NT2/D1 (cell line): ENCODE data around the gene PBXIP1.

Experiments
- DNase-seq: peaks from one replicate; pipeline ENCODE4 v3.0.0-alpha.2; 2011; ENCODE audit warnings: low read depth, low spot score
- H3K27me3 ChIP-seq: 2 replicates; pipeline ENCODE4 v1.6.0; 2011; ENCODE audit warnings: mild to moderate bottlenecking; ENCODE audit not compliant: insufficient read length, insufficient read depth
- H3K36me3 ChIP-seq: 2 replicates; pipeline ENCODE4 v1.6.1; 2011; ENCODE audit warnings: mild to moderate bottlenecking, low read length, mixed read lengths; ENCODE audit not compliant: insufficient read depth, insufficient read length
- H3K4me1 ChIP-seq: 2 replicates; pipeline ENCODE4 v1.5.1; 2011; ENCODE audit not compliant: insufficient read depth, insufficient read length
- H3K4me3 ChIP-seq: 2 replicates; pipeline ENCODE4 v1.5.1; 2011; ENCODE audit warnings: low read depth; ENCODE audit not compliant: insufficient read length
- H3K9ac ChIP-seq: 2 replicates; pipeline ENCODE4 v1.6.0; 2011; ENCODE audit warnings: low read depth; ENCODE audit not compliant: insufficient read length
- H3K9me3 ChIP-seq: 2 replicates; pipeline ENCODE4 v1.5.1; 2011; ENCODE audit warnings: mild to moderate bottlenecking, low read length; ENCODE audit not compliant: insufficient read depth
- SUZ12 ChIP-seq: IDR thresholded peaks from 2 replicates; pipeline ENCODE4 v1.6.1; 2011; ENCODE audit not compliant: insufficient read length, insufficient read depth; ENCODE audit errors: extremely low read depth
- YY1 ChIP-seq: IDR thresholded peaks from 2 replicates; pipeline ENCODE4 v1.6.1; 2011; ENCODE audit not compliant: insufficient read length, insufficient read depth
- ZNF274 ChIP-seq: IDR thresholded peaks from 2 replicates; pipeline ENCODE4 v1.6.1; 2011; ENCODE audit warnings: mild to moderate bottlenecking, low read depth, low read length

Gene PBXIP1

DNA sequence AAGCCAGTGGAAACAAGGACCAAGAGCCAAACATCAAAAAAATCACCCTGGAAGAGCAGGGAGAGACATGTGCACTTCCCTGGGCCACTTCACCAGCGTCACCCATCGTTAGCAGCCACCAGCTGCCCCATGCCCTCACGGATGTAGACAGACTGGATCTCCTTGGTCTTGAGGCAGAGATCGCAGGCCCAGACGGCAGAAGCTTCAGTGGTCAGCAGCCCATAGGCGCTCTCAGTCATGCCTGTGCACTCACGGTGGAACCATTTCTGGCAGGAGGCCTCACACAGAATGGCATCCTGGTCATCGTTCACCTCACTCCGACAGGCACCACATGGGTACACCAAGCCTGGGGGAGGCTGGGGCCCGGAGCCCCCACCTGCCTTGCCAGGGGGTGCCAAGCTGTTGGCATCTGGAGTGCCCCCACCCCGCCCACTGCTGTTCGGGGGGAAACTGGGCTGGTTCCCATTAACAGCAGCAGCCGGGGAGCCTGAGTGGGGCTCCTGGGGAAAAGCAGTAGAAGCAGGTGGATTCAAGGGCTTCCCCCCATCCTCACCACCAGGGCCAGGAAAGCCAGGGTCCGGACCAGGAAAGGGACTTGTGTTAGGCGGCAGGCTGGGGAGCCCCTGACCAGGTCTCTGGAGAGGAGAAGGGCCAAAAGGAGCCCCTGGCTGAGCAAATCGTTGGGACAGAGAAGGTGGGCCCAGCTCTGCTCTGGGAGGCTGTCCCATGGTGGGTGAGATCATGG, 3.0 kb upstream of the PBXIP1 start:
- Histone ChIP-seq H3K4me3 (no peak overlapping the region), H3K36me3 (peaks cover 47% of the 10 kb centered on the region), H3K27me3 (no peaks in the 10 kb centered on the region), H3K4me1 (peaks cover 12% of the 10 kb centered on the region), H3K9me3 (no peaks in the 10 kb centered on the region; the same call in 1 of the 2 replicates), H3K9ac (no peak overlapping the region)
- no peak for DNase-seq
- TF ChIP-seq SUZ12, result no peak

DNA sequence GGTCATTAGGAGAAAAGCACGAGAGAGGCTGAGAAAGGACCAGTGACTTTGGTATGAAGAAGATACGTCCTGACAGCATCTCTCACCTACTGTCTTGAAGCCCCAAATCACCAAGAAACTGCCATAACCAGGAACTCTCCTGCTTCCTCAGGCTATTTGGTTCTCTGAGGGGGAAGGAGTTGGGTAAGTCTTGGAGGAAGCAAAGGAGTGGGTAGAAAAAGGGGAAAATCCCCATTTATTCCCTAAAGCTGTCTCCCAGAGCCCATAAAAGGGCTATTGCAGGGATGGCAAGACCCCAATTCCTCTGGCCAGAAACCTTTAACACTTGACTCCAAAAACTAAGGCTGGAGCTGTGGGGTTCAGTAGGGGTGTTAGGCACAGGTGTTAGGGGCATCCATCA, 2.1 kb upstream of the PBXIP1 start:
- H3K9ac ChIP-seq, result peak overlapping the region; percentile 53
- H3K4me1 ChIP-seq, result peaks cover 14% of the 10 kb centered on the region
- DNase-seq, result no peak
- no peaks in the 10 kb centered on the region for H3K27me3 ChIP-seq
- TF ChIP-seq ZNF274 (no peak), SUZ12 (no peak), YY1 (no peak)
- peaks cover 39% of the 10 kb centered on the region for H3K36me3 ChIP-seq
- no peaks in the 10 kb centered on the region; the same call in 1 of the 2 replicates for H3K9me3 ChIP-seq
- H3K4me3 ChIP-seq, result no peak overlapping the region

DNA sequence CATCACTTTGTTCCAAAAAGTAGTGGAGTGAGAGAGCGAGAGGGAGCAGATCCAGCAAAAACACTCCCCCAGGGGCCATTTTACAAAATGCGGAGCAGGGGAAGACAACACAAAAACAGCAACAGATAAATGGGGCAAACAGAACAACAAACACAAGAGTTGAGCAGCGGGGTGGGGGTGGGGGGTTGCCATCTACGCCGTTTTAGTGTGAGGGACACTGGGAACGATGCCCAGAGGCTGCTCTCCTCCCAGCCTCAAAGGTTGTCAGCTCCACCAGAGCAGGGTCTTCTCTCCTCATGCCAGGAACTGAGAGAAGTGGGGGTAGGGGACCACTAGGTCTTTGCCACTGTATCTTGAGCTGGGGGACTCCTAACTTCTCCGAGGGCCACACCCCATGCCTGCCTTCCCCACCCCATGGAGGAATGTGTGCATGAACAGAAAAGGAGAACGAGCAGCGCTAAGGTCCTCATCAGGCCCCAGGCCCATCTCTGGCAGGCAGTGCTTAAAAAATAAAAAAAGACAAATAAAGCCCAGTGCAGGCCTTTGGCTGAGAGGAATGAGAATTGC, 1.3 kb upstream of the PBXIP1 start:
- no peaks in the 10 kb centered on the region; the same call in 1 of the 2 replicates for H3K9me3 ChIP-seq
- no peak overlapping the region for H3K4me3 ChIP-seq
- H3K36me3 ChIP-seq, result peaks cover 30% of the 10 kb centered on the region
- no peak for TF ChIP-seq ZNF274
- no peak for TF ChIP-seq YY1
- TF ChIP-seq SUZ12, result no peak
- H3K4me1 ChIP-seq, result peaks cover 12% of the 10 kb centered on the region
- no peaks in the 10 kb centered on the region for H3K27me3 ChIP-seq
- DNase-seq, result no peak
- peak overlapping the region; percentile 53 for H3K9ac ChIP-seq

DNA sequence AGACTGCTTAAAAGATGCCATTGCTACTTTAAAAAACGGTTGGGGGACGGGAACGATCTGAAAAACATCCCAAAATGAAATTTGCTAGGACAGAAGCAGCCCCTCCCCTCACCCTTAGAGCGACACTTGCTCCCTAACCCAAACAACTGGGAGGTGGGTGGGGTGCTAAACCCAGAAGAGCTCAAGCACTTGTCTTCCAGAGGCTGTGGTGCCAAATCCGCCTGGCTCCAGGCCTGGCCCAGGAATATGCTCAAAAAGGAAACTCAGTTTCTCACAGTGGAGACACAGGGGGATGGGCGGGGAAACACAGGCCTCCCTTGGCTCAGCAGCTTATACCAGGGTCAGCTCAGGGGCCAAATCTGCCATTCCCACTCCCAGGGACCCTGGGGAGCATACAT, 644 bp upstream of the PBXIP1 start:
- no peak for TF ChIP-seq YY1
- TF ChIP-seq ZNF274, result no peak
- no peak for TF ChIP-seq SUZ12
- Histone ChIP-seq H3K4me1 (peaks cover 12% of the 10 kb centered on the region), H3K27me3 (no peaks in the 10 kb centered on the region), H3K9ac (peak overlapping the region; percentile 4), H3K36me3 (peaks cover 29% of the 10 kb centered on the region), H3K4me3 (peak overlapping the region; percentile 65), H3K9me3 (no peaks in the 10 kb centered on the region; the same call in 1 of the 2 replicates)
- DNase-seq, result no peak

DNA sequence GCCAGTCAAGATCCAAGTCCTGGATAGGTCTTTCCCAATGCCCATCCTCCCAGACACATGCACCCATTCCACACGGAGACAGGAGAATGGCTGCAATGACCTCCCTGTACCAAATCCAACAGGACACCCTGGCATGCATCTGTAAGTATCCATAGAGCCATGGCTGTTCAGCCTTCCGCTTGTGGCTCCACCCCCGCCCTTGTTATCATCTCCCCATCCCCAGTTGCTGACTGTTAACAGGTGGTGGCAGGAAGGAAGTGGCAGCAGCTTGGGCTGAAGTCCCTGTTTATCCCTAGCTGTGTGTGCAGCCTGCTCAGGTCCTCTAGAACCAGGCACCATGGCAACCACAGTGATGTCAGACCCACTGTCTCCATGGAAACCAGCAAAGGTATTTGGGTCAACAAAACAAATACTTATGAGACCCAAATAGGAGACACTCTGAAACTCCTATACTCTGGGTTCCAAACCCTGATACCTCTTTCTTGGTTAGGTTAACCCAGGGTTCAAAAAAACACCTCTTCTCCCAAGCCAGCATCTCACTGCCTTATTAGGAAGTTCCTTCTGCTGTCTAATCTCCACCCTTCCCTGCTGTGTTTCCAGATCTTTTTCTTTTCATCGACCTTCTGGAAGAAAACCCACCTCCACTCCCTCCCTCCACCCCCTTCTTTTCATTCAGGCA, 721 bp downstream of the PBXIP1 start:
- Histone ChIP-seq H3K9me3 (no peaks in the 10 kb centered on the region; the same call in 1 of the 2 replicates), H3K27me3 (no peaks in the 10 kb centered on the region), H3K9ac (peak overlapping the region; percentile 76), H3K4me3 (peak overlapping the region; percentile 65), H3K4me1 (peaks cover 12% of the 10 kb centered on the region), H3K36me3 (peaks cover 35% of the 10 kb centered on the region)
- no peak for TF ChIP-seq YY1
- TF ChIP-seq SUZ12, result no peak
- TF ChIP-seq ZNF274, result no peak
- DNase-seq, result no peak

DNA sequence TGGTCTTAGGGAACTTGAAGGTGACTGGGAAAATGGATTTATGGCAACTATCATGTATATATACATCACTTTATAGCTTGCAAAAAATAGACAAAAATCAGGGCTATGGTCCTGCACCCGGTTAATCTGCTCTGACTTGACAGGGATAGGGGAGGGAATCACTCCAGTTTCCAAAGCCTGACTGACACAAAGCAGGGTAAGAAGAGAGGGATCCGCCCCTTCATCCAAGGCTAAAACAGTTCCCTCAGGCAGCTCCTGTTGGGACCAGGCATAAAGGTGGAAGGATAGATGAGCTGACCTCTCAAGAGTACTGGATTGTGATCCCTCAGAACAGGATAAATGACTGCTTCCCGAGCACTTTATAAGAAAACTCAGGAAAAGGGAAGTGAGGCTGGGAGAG, 1.4 kb downstream of the PBXIP1 start:
- Histone ChIP-seq H3K36me3 (peaks cover 31% of the 10 kb centered on the region), H3K9ac (peak overlapping the region; percentile 6), H3K9me3 (no peaks in the 10 kb centered on the region; the same call in 1 of the 2 replicates), H3K27me3 (no peaks in the 10 kb centered on the region), H3K4me3 (no peak overlapping the region), H3K4me1 (peaks cover 12% of the 10 kb centered on the region)
- TF ChIP-seq ZNF274 (no peak), YY1 (no peak), SUZ12 (no peak)
- no peak for DNase-seq

DNA sequence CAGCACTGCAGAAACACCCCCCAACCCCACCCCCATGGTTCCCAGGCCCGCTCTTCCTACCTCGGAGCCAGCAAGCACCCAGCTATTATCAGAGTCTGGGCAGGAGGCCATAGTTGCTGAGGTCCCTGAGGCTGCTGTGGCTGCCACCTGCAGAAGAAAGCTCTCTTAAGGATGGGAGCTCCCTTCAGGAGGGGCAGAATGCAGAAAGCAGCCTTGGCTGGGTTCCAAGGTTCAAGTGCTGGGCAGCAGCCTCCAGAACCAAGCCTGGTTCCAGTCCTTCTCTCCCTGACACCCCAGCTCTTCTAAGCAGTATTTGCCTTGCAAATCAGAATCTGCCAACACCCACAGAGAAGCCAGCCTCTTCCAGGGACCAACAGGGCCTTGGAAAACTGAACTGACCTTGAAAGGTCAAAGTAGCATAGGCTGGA, 2.3 kb downstream of the PBXIP1 start:
- Histone ChIP-seq H3K9ac (no peak overlapping the region), H3K4me1 (peaks cover 10% of the 10 kb centered on the region), H3K36me3 (peaks cover 22% of the 10 kb centered on the region), H3K27me3 (no peaks in the 10 kb centered on the region), H3K4me3 (no peak overlapping the region), H3K9me3 (no peaks in the 10 kb centered on the region)
- no peak for DNase-seq
- no peak for TF ChIP-seq SUZ12
- TF ChIP-seq ZNF274, result no peak
- TF ChIP-seq YY1, result no peak
